Endothelial cell of umbilical vein (primary cell): ENCODE data around the gene CCBE1. TPM values are rescaled to one million over a fixed set of nuclear protein-coding genes. Genes with fewer than 3 reads are reported as not detected.

ENCODE experiments used
- BruUV-seq: library from RNA; stranded (reverse); fragments of 400-500 nt; replicated peaks from 2 replicates; lab custom pipeline; 2021; lab: Mats Ljungman, UMichigan
- CTCF ChIA-PET: fragments of 300-600, 350-600 bp; sonication (Branson Sonifier 250); formaldehyde crosslinking; loops from one replicate; lab custom pipeline; 2021; ENCODE audit warnings: antibody characterized with exemption, inconsistent platforms; lab: Charles Lee
- POLR2A ChIA-PET: fragments of 300-600, 350-600 bp; sonication (Branson Sonifier 250); formaldehyde crosslinking; loops from one replicate; lab custom pipeline; 2021; ENCODE audit warnings: antibody characterized with exemption, inconsistent platforms; lab: Charles Lee
- DNase-seq: peaks from one replicate; pipeline ENCODE4 v3.0.0-alpha.2; 2011; ENCODE audit warnings: low read depth, low spot score
- FAIRE-seq: peaks from 2 replicates; lab custom pipeline; 2011; peaks lifted over from hg19 to GRCh38; lab: Jason Lieb, UNC
- H2AFZ ChIP-seq: 2 replicates; pipeline ENCODE4 v1.6.0; 2012; ENCODE audit warnings: low read depth, low read length, control low read depth, inconsistent platforms
- H3K27ac ChIP-seq: 2 replicates; pipeline ENCODE4 v1.5.1; 2011; ENCODE audit warnings: low read depth, mild to moderate bottlenecking, control low read depth, low read length, moderate library complexity; ENCODE audit not compliant: insufficient read depth
- H3K27me3 ChIP-seq, 2 experiments: 2 replicates each; pipeline versions ENCODE4 v1.6.0 to v1.6.1; 2011; ENCODE audit warnings: low read length in 2 of 2, mixed read lengths in 1 of 2; ENCODE audit not compliant: control insufficient read depth in 2 of 2, insufficient read depth in 2 of 2
- H3K36me3 ChIP-seq, 2 experiments: 2 replicates in 1 of 2; 3 replicates in 1 of 2; pipeline ENCODE4 v1.5.1; 2011; ENCODE audit warnings: low read length in 2 of 2, mild to moderate bottlenecking in 1 of 2, moderate library complexity in 1 of 2; ENCODE audit not compliant: control insufficient read depth in 2 of 2, insufficient read depth in 2 of 2; ENCODE audit errors: extremely low read depth in 1 of 2
- H3K4me1 ChIP-seq: 3 replicates; pipeline ENCODE4 v1.5.1; 2011; ENCODE audit warnings: mild to moderate bottlenecking, low read length; ENCODE audit not compliant: control insufficient read depth, insufficient read depth; ENCODE audit errors: extremely low read depth
- H3K4me2 ChIP-seq: 2 replicates; pipeline ENCODE4 v1.6.1; 2011; ENCODE audit warnings: low read length, control low read depth, mixed read lengths; ENCODE audit not compliant: insufficient read depth
- H3K4me3 ChIP-seq, 3 experiments: fragments of 200-600 bp in 1 of 3; sonication (generic), shearing (Covaris generic) in 1 of 3; replicated peaks in 1 of 3; 2 replicates each; pipeline ENCODE4 v1.5.1; 2011 to 2016; ENCODE audit warnings: control low read depth in 3 of 3, low read length in 3 of 3, mild to moderate bottlenecking in 2 of 3, inconsistent platforms in 1 of 3, low read depth in 1 of 3, moderate library complexity in 1 of 3; ENCODE audit not compliant: insufficient read depth in 1 of 3
- H3K79me2 ChIP-seq: 2 replicates; pipeline ENCODE4 v1.6.0; 2012; ENCODE audit warnings: low read length, inconsistent platforms; ENCODE audit not compliant: control insufficient read depth, insufficient read depth
- H3K9ac ChIP-seq: replicated peaks from 2 replicates; pipeline ENCODE3; 2011; ENCODE audit warnings: low read length, control low read depth; ENCODE audit not compliant: insufficient read depth; ENCODE audit errors: extremely low read depth
- H3K9me1 ChIP-seq: replicated peaks from 3 replicates; pipeline ENCODE4 v1.6.0; 2011; ENCODE audit warnings: mild to moderate bottlenecking, low read length; ENCODE audit not compliant: control insufficient read depth, insufficient read depth; ENCODE audit errors: extremely low read depth
- H3K9me3 ChIP-seq: replicated peaks from 2 replicates; pipeline ENCODE4 v1.5.1; 2012; ENCODE audit warnings: low read length, inconsistent platforms; ENCODE audit not compliant: control insufficient read depth, insufficient read depth
- H4K20me1 ChIP-seq: replicated peaks from 2 replicates; pipeline ENCODE3; 2011; ENCODE audit warnings: mild to moderate bottlenecking, low read length; ENCODE audit not compliant: control insufficient read depth, insufficient read depth; ENCODE audit errors: extremely low read depth
- CTCF ChIP-seq, 2 donors: IDR thresholded peaks; 1 replicate in 1 of 2; 2 replicates in 1 of 2; pipeline ENCODE4 v1.5.1; 2011; ENCODE audit warnings: low read length in 2 of 2, mild to moderate bottlenecking in 2 of 2, moderate library complexity in 2 of 2, control low read depth in 1 of 2, inconsistent platforms in 1 of 2, low read depth in 1 of 2; ENCODE audit not compliant: insufficient read depth in 1 of 2; ENCODE audit errors: extremely low read depth in 1 of 2
- EZH2 ChIP-seq: IDR thresholded peaks from 2 replicates; pipeline ENCODE4 v1.6.1; 2012; ENCODE audit warnings: borderline replicate concordance, low read depth, mild to moderate bottlenecking, moderate library complexity, low read length, inconsistent platforms; ENCODE audit not compliant: severe bottlenecking
- FOS ChIP-seq: IDR thresholded peaks from 2 replicates; pipeline ENCODE4 v1.6.1; 2011; ENCODE audit warnings: mild to moderate bottlenecking, low read length, moderate library complexity, borderline replicate concordance; ENCODE audit not compliant: insufficient read depth
- GATA2 ChIP-seq: IDR thresholded peaks from 2 replicates; pipeline ENCODE4 v1.7.0; 2011; ENCODE audit warnings: low read depth, mild to moderate bottlenecking, moderate library complexity, mixed read lengths, low read length; ENCODE audit not compliant: insufficient read length, insufficient read depth
- JUN ChIP-seq: IDR thresholded peaks from 2 replicates; pipeline ENCODE4 v1.6.1; 2011; ENCODE audit warnings: borderline replicate concordance, low read depth; ENCODE audit not compliant: insufficient read length, insufficient read depth
- MYC ChIP-seq: IDR thresholded peaks from one replicate; pipeline ENCODE4 v1.6.1; 2011; ENCODE audit warnings: mild to moderate bottlenecking, low read depth, low read length
- POLR2A ChIP-seq: IDR thresholded peaks from 2 replicates; pipeline ENCODE4 v1.6.1; 2012; ENCODE audit warnings: low read depth, mild to moderate bottlenecking, control low read depth, low read length
- POLR2AphosphoS5 ChIP-seq: IDR thresholded peaks from 2 replicates; pipeline ENCODE4 v1.6.1; 2012; ENCODE audit warnings: low read depth, mild to moderate bottlenecking, control low read depth, low read length, moderate library complexity; ENCODE audit not compliant: insufficient read depth
- dilution Hi-C: fragments of 300-500 bp; cut with MboI; formaldehyde crosslinking; loops from one replicate; pipeline ENCODE4 v1.15.0; 2019; ENCODE audit warnings: low sequenced_read_pairs; ENCODE audit not compliant: extremely low pct_ligation_motif_present
- intact Hi-C: fragments of 100-400 bp; cut with micrococcal nuclease; formaldehyde crosslinking; loops from one replicate; pipeline ENCODE4 v1.10.0; 2022
- polyA plus RNA-seq, 4 experiments: library from polyadenylated mRNA; depleted of rRNA in 3 of 4; stranded (reverse) in 3 of 4; unstranded in 1 of 4; fragments of >200 nt; gene quantifications; 2 replicates each; pipeline versions ENCODE4 v1.2.1 to v1.2.3, GENCODE V29; 2011 to 2012; ENCODE audit warnings: missing spikeins in 1 of 4
- total RNA-seq: library from RNA; stranded (reverse); gene quantifications from 2 replicates; pipeline ENCODE4 v1.2.3, GENCODE V29; 2021
- TF ChIP-seq, protein P1 (sequence below): IDR thresholded peaks from 2 replicates; pipeline ENCODE4 v1.6.1; 2011; ENCODE audit not compliant: insufficient read depth, insufficient read length

Gene CCBE1
- total and polyA plus RNA-seq, 2 donors (not counting 3 experiments of a cell fraction or from before 2014, with no cell fraction given) = 0.04 TPM; not detected in 1

- TF ChIP-seq GATA2 (no peak), MYC (no peak), POLR2AphosphoS5 (no peak), CTCF (IDR thresholded peaks at IDR 0.05; ENCODE audit: extremely low read depth in 1 of 2, insufficient read depth in 1 of 2, low read depth in 1 of 2, low read length in 2 of 2) (no peak), POLR2A (no peak), JUN (no peak), EZH2 (no peak), FOS (no peak)
- TF ChIP-seq, protein P1, sequence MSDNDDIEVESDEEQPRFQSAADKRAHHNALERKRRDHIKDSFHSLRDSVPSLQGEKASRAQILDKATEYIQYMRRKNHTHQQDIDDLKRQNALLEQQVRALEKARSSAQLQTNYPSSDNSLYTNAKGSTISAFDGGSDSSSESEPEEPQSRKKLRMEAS = no peak
- CTCF ChIA-PET = interaction anchor here (1.7 to 6.7 kb wide), 2 partner anchors 9 to 10 kb away, joined by 4 to 61 read pairs; partner anchors contain the start of gene CCBE1
- Histone ChIP-seq H3K27me3 (no peaks in the 10 kb centered on the region), H3K4me1 (no peaks in the 10 kb centered on the region), H3K79me2 (no peaks in the 10 kb centered on the region), H3K4me3 (no peak overlapping the region), H3K9me1 (no peaks in the 10 kb centered on the region), H4K20me1 (no peaks in the 10 kb centered on the region), H3K27ac (no peak overlapping the region), H2AFZ (no peak overlapping the region), H3K36me3 (no peaks in the 10 kb centered on the region), H3K9ac (no peak overlapping the region), H3K4me2 (no peak overlapping the region), H3K9me3 (no peaks in the 10 kb centered on the region)
- POLR2A ChIA-PET = no interaction called here
- dilution Hi-C loops = no loop called here
- DNase-seq (no peak), FAIRE-seq (no peak)
- intact Hi-C loops = no loop called here
- BruUV-seq = no TSS peak
These were observed 10.1 kb upstream of the CCBE1 start for GRCh38 chr18:59707306-59707705.
